Endometrial microvascular endothelial cells (primary cell): ENCODE results near the gene KDM3B. TPM values are rescaled to one million over a fixed set of nuclear protein-coding genes. Genes with fewer than 3 reads are reported as not detected.

Experiments
- in situ Hi-C: cut with HindIII; loops from 2 replicates; pipeline ENCODE4 v1.10.0; 2017; ENCODE audit warnings: low sequenced_read_pairs, low pct_unique_long_range_greater_than_20kb; ENCODE audit errors: inconsistent ontology term
- total RNA-seq: library from RNA; depleted of rRNA; stranded (reverse); fragments of >200 nt; gene quantifications from one replicate; pipeline ENCODE4 v1.2.3, GENCODE V29; 2015; ENCODE audit errors: inconsistent ontology term

The KDM3B gene
- total RNA-seq, 1 donor from 2014 or later = 34.8 TPM

DNA sequence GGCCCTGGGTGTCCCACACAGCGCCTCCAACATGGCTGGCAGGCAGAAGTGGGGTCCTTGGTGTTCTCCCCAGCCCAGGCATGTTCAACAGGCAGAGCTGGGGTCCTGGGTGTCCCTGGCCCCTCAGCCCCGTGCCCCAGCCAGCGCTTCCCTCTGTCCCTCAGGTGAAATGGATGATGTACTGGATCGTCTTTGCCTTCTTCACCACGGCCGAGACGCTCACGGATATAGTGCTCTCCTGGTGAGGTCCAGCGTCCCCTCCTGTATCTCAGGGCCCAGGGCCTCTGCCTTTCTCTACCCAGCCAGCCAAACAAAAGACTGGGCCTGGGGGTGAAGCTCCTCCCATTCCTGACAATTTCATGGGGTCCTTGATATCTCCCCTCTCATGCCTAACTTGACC is 88.7 kb downstream of the KDM3B start:
- in situ Hi-C loops = no loop called here

DNA sequence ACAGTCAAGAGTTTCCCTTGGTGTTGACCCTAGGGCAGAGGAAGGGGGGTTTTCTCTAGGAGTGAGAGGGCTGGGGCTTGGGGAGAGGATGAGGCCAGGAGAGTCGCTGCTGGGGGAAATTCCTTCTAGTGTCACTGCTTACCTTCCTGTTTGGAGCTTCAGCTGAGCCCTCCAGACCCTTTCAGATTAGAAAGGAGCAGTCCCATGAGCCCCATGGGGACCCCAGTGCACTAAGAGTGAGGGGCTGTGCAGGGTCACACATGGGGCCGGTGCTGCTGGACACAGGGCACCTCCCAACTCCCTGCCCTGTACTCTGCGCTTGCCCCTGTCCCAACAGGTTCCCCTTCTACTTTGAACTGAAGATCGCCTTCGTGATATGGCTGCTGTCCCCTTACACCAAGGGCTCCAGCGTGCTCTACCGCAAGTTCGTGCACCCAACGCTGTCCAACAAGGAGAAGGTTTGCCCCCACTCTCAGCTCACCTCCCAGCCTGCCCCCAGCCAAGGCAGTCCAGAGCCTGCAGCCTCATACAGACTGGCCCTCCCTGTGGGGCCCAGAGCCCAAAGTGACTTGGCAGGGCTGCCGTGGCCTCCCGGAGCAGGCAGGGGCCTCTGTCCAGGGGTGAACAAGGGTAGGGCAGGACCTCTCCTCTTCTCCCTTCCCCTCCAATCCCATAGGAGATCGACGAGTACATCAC is 91.7 kb downstream of the KDM3B start:
- in situ Hi-C loops = no loop called here

DNA sequence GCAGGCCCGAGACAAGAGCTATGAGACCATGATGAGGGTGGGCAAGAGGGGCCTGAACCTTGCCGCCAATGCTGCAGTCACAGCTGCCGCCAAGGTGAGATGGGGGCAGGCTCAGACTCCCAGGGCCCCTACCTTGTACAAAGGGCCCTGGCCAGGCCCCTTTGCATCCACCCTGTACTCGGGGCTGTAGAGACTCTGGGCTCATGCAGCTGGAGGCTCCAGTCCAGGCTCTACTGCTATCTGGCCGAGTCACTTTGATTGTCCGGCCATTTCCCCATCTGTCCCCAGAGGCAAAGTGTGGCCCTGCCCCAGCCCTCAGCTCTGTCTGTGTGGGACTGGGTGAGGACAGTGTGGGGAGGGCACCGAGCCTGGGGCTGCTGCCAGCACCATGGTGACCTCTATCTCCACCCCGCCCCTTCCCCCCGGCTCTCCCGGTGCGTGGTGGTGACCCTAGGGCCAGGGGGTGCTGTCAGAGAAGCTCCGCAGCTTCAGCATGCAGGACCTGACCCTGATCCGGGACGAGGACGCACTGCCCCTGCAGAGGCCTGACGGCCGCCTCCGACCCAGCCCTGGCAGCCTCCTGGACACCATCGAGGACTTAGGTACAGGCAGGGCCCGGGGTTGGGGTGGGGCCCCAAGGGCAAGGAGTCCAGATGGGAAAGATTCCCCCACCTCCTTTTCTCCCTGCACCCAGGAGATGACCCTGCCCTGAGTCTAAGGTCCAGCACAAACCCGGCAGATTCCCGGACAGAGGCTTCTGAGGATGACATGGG is 92.5 kb downstream of the KDM3B start:
- in situ Hi-C loops = no loop called here

DNA sequence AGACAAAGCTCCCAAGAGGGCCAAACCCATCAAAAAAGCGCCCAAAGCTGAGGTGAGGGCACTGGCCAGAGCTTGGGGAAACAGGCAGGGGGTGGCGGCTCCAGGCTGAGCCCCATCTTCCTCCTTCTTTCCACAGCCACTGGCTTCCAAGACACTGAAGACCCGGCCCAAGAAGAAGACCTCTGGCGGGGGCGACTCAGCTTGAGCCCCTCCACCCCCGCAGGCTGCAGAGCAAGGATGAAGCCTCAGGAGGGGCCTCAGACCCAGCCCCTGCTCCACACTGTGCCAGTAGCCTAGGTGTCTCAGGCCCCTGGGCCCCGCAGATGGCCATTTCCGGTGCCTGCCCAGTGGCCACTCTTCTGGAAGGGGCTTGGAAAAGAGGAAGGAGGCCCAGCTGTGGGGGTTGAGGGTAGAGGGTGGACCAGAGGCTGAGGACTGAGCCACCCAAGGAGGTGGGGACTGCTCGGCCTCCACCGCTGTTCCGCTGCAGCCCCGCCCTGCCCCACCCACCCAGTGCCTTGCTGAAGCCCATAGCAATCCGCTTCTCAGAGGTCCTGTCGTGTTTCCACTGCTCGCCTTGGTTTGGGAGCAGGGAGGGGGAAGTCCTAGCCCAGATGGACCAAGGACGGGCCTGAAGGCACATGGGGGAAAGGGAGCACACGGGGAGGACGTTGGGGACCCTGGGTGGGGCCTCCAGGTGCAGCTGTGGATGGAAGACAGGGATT is 93.2 kb downstream of the KDM3B start:
- in situ Hi-C loops = no loop called here

DNA sequence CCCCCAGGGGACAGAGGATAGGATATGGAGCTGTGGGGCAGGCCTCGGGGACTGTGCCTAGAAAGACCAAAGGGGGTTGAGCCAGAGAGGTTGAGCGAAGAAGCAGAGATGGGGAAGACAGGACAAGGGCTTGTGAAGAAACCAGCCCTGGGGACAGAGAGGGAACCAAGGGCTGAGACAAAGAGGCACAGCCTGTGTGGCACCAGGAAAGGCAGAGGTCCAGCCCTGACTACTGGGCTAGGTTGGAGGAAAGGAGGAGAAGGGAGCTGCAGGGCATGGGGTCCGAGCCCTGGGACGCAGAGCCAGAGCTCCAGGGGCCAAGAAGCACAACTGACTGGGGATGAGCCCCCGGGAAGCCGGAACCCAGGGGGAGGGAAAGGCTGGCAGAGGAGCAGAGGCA is 95.6 kb downstream of the KDM3B start:
- in situ Hi-C loops = no loop called here

DNA sequence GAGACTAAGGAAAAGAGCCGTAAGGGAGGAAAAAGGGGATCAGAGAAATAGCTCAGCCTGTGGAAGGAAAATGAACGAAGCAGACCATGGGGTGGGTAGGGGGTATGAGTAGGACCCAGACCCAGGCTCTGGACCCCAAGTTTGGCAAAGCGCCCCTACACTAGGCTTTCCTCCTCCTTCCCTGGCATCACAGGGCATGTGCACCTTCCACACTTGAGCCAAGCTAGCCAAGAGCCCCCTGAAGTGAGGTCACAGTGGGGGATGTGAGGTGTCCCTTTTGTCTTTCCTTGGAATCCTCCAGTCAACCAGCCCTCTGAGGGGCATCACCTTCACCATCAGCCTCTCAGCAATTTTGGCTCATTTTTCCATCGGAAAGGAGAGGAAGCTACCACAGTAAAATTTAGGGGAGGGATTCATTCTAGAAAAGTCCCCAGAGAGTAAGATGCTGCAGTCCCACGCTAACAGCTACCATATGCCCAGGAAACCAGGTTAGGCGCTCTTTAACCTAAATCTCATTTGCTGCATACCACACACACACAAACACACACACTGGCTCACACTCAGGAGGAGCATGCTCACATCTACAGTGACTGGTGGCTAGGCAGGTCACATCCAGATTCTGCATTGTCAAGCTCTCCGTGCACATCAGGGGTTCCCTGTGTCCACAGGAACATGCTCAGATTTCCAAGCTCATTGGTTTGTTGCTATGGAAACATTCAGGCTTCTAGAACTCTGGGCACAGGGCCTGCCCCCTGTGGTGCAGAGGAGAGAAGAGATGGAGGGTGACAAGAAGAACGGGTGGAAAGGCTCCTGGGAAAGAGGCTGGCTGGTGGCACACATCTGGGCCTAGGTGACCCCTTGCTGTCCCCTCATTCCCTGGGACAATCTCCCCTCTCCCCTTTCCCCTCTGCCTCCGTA is 96.3 kb downstream of the KDM3B start:
- in situ Hi-C loops = no loop called here

DNA sequence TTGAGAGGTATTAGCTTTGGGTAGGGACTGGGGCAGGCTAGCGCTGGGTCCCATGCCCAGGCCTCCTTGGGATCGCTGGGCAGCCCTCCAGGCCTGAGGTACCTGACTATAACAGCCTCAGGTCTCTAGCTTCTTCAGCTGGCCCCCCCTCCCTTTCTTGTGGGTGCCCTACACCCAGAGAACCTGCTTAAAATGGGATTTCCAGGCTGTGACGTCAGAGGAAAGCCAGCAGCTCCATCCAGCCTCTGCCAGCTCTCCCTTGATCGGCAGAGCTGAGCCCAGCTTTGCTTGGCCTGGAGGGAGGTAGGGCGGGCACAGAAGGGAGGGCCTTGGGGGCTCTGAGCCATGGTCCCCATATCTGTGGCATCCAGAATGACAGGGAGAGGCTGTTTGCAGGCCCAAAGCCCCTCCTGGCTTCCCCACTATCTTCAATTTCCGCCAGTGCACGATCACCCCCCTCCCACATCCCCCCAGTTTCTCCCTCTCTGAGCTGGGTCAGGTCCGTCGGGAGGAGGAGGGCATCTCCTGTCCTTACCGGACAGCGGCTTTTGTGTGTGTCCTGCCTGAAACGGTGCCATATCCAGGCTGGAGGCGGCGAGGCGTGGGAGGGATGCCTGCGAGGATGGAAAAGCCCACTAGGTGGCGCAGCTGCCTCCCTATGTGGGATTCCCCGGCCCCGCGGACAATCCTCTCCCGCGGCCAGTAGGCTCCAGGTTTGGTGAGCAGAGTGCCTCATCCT is 97.2 kb downstream of the KDM3B start:
- in situ Hi-C loops = no loop called here

DNA sequence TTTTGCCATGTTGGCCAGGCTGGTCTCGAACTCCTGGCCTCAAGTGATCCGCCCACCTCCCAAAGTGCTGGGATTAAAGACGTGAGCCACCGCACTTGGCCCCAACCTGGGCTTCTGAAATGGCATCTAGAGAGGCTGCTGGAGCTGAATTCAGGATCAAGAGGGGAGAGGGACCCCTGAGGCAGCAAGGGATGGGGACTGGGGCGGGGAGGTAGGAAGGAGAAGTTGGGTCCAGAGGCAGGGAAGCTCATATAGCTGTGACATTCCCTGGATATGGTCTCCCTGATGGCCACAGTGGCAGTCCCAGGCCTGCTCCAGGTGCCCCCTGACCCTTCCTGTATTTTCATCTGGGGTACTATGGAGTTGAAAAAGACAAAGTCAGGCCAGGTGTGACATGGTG is 98.5 kb downstream of the KDM3B start:
- in situ Hi-C loops = no loop called here

DNA sequence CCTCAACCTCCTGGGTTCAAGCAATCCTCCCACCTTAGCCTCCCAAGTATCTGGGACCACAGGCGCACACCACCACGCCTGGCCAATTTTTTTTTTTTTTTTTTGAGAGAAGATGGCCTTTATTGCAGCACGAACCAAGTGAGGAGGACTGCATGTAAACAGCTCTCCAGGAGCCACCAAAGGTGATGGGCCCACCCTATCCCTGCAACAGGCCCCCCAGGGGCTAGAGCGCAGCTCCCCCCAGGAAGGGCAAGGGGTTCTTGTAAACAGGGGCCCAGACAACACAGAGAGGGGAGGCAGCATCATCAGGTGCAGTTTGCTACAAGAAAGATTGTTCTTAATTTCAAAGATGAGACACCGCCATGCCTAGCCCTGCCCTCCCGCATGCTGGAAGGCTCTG is 100.2 kb downstream of the KDM3B start:
- in situ Hi-C loops = no loop called here

DNA sequence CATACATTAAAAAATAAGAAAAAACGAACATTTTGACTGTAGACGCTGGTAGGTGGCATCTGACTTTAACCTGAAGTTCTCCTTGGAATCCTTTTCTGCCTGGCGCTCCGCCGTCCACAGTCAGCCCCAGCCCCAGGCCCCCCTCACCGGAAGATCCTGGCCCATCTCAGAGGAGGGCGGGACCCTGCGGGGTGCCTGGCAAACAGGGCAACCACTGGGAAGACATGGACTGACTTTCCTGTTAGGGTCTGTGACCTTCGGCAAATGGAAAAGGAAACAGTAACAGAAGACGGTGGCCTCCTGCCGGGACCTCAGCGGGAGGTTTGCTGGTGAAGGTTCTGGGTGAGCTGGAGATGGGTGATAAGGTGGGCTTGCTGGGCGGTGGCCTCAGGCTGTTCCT is 101.1 kb downstream of the KDM3B start:
- in situ Hi-C loops = no loop called here

DNA sequence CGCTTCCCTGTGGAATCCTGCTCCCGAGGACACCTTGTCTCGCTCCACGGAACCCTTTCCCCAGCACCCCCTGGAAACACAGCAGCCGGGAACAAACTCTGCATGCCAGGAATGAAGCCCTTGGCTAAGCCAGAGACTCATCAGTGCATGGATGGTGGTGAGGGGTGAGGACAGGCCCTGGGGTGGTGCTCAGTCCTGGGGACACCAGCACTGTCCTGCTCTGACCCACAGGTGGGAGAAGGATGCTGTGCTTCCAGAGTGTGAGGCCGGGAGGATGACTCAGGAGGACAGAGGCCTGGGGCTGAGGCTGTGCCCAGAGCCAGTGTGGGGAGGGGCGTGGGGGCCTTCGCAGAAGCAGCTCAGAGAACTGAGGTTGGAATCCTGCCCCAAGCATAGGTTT is 101.6 kb downstream of the KDM3B start:
- in situ Hi-C loops = no loop called here

DNA sequence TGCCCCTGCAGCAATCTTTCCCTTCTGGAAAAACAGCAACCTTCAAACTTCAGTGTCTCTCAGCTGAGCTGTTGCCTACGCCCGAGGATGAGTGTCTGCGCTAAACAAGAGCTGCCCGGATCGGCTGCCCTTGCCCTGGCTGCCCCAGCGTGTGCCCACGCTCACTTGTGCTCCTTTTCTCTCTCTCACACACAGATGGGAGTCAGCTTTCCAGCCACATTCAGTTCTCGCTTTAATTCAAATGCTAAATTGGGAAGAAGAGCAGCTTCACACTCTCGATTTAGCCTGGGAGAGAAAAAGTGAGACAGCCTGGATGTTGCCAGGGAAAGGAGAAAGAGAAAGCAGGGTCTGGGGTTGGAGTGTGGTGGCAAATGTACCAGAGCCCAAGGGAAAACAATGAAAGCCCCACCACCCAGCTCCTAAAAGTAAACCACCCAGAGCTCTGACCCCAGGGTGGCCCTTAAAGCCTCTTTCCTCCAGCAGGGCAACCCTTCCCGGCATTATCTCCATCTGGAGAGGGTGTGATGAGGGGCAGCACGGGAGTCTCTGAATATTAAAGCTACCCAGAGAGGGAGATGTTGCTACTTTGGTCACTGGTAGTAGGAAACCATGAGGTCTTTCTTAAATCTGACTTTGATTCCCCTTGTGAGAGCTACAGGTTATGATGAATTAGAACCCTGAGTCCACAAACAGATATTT is 102.9 kb downstream of the KDM3B start:
- in situ Hi-C loops = no loop called here

DNA sequence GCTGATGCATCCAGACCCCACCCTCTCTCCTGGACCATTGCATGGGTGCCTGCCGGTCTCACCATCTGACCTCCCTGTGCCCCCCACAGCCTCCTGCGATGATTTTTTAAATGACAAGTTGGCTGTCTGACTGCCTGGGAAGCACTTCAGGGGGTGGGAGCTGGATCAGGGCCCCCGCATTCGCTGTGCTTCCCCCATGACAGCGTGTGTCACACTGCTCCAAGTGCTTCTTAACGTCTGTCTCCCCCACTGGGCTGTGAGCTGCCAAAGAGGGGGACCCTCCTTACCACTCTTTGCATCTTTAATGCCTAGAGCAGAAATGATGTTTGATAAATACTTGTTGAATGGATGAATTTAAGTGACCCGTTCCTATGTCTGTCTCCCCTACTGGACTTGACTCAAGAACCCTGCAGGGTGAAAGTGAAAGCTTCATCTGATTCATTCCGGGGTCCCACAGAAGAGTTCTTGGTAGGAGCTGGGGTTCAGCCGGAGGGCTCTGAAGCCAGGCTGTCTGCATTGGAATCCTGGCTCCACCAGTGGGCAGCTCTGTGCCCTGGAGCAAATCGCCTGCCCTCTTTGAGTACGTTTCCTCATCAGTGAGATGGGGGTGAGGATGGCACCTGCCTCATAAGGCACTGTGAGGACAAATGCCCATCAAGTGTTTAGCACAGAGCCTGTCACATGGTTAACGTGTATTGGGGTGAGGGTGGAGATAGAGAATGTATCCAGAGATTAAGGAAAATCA is 105.2 kb downstream of the KDM3B start:
- in situ Hi-C loops = no loop called here

DNA sequence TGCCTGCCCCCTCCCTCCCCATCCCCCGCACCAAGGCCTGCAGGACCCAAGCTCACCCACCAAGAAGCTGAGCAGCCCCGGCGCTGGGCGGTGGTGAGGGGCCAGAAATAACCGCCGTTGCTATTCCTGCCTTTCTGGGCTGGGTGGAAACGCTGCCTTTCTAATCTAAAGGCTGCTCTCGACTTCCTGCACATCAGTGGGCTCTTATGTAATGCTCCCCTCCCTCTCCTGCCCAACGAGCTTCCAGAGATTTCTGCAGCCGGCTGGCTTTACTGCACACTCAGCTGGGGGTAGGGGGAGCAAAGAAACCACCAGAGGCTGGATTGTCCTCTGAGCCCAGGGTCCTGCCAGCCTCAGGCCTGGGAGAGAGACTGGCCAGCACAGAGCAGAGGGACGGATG is 105.9 kb downstream of the KDM3B start:
- in situ Hi-C loops = no loop called here

DNA sequence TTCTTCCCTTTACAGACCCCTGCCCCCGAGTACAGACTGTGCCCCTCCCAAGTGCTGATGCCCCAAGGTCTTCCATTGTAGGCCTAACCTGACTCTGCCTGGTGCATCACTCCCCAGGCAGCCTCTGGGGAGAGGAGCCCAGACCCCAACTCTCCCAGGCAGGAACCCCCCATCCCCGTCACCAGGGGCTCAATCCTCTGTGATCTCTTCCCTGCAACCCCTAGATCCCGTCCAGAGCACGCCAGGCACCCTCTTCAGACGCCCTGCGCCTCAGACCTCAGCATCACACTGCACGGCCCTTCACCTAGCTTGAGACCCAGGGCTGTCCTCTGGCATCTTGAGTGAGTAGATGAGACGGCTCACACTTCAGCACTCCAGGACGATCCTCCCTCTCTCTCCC is 106.4 kb downstream of the KDM3B start:
- in situ Hi-C loops = no loop called here

DNA sequence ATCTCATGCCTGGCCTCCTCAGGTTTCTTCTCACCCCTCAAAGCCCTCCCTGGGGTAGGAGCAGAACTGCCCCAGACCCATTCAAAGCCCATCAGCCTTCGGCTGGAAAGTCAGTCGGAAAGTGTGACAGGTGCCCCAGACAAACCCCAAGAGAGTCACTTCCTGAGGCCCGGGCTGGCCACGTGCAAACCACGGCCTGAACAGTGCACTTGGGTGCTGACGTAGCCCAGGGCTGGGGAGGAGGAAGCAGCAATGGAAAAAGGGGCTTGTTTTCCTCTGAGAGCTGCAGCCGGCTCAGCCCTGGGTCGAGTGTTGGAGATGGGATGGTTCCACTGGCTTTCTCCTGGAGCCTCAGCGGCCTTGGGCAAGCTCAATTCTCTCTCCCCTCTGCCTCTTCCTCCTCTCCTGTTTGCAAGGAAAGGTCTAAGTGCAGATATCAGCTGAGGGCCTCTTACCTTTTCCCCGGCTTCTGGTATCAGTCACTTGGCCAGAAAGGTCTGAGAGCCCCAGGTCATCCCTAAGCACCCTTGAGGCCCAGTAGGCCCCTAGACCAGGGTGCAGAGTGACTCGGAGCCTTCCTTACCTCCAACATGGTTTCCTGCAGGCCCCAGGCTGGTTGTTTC is 106.9 kb downstream of the KDM3B start:
- in situ Hi-C loops = no loop called here
